PC-9 (cell line): Measurements from ENCODE around the gene ITGB5. TPM values are rescaled to one million over a fixed set of nuclear protein-coding genes. Genes with fewer than 3 reads are reported as not detected.

Source experiments
- BruUV-seq: library from RNA; stranded (reverse); fragments of 400-500 nt; replicated peaks from 2 replicates; lab custom pipeline; 2021; lab: Mats Ljungman, UMichigan
- CTCF ChIA-PET: fragments of 300-600 bp; sonication (Branson Sonifier 250); formaldehyde crosslinking; loops from one replicate; lab custom pipeline; 2022; ENCODE audit warnings: antibody characterized with exemption; lab: Charles Lee
- POLR2A ChIA-PET: fragments of 300-600 bp; sonication (Branson Sonifier 250); formaldehyde crosslinking; loops from one replicate; lab custom pipeline; 2022; ENCODE audit warnings: antibody characterized with exemption; ENCODE audit not compliant: unreplicated experiment; lab: Charles Lee
- DNase-seq, 2 experiments: peaks; one replicate each; pipeline versions ENCODE4 v3.0.0 to v3.0.0-alpha.2; 2015 to 2022; ENCODE audit warnings: mixed read lengths in 1 of 2
- H2AFZ ChIP-seq: fragments of 200-600 bp; sonication (generic); 2 replicates; pipeline ENCODE4 v1.8.1; 2017; ENCODE audit warnings: antibody characterized with exemption
- H3F3A ChIP-seq: fragments of 200-600 bp; sonication (generic); 2 replicates; pipeline ENCODE4 v1.8.1; 2017; ENCODE audit warnings: antibody characterized with exemption, mild to moderate bottlenecking, low read depth; ENCODE audit not compliant: insufficient read depth
- H3K27ac ChIP-seq: fragments of 200-600 bp; sonication (generic); 2 replicates; pipeline ENCODE4 v1.6.1; 2016; ENCODE audit warnings: mixed run types
- H3K27me3 ChIP-seq: fragments of 200-600 bp; sonication (generic); 2 replicates; pipeline ENCODE4 v1.6.1; 2016; ENCODE audit warnings: low read depth, mixed run types; ENCODE audit not compliant: insufficient read depth
- H3K36me3 ChIP-seq: fragments of 200-600 bp; sonication (generic); 2 replicates; pipeline ENCODE4 v1.6.1; 2016; ENCODE audit warnings: low read depth, mixed run types
- H3K4me1 ChIP-seq: fragments of 200-600 bp; sonication (generic); replicated peaks from 2 replicates; pipeline ENCODE4 v1.6.1; 2016; ENCODE audit warnings: mixed run types; ENCODE audit not compliant: insufficient read depth
- H3K4me2 ChIP-seq: fragments of 200-600 bp; sonication (generic); 2 replicates; pipeline ENCODE4 v1.6.1; 2017; ENCODE audit warnings: mixed run types
- H3K4me3 ChIP-seq: fragments of 200-600 bp; sonication (generic); 2 replicates; pipeline ENCODE4 v1.6.1; 2016; ENCODE audit warnings: mixed run types
- H3K79me2 ChIP-seq: fragments of 200-600 bp; sonication (generic); 2 replicates; pipeline ENCODE4 v1.6.1; 2017; ENCODE audit warnings: low read depth, mixed run types
- H3K9me2 ChIP-seq: fragments of 200-600 bp; sonication (generic); 2 replicates; pipeline ENCODE4 v1.8.1; 2017; ENCODE audit warnings: mild to moderate bottlenecking; ENCODE audit not compliant: insufficient read depth
- H3K9me3 ChIP-seq: fragments of 200-600 bp; sonication (generic); 2 replicates; pipeline ENCODE4 v1.8.1; 2016; ENCODE audit warnings: low read depth; ENCODE audit not compliant: insufficient read depth
- H4K20me1 ChIP-seq: fragments of 200-600 bp; sonication (generic); 2 replicates; pipeline ENCODE4 v1.8.1; 2017; ENCODE audit not compliant: insufficient read depth
- EZH2 ChIP-seq: fragments of 200-600 bp; sonication (generic); IDR thresholded peaks from 2 replicates; pipeline ENCODE4 v1.8.0; 2017; ENCODE audit warnings: antibody characterized with exemption, low read depth
- intact Hi-C: fragments of 100-400 bp; cut with micrococcal nuclease; formaldehyde crosslinking; loops from one replicate; pipeline ENCODE4 v1.10.0; 2022; ENCODE audit not compliant: unreplicated experiment
- total RNA-seq: library from RNA; stranded (reverse); gene quantifications from 2 replicates; pipeline ENCODE4 v1.2.3, GENCODE V29; 2021
- TF ChIP-seq, protein P1 (sequence below): fragments of 200-600 bp; sonication (generic); conservative IDR thresholded peaks from 2 replicates; pipeline ENCODE4 v1.6.1; 2017; ENCODE audit warnings: mixed run types, antibody characterized with exemption, mild to moderate bottlenecking, moderate library complexity

The ITGB5 gene
- total RNA-seq, 1 experiment from 2014 or later: 226 TPM

DNA sequence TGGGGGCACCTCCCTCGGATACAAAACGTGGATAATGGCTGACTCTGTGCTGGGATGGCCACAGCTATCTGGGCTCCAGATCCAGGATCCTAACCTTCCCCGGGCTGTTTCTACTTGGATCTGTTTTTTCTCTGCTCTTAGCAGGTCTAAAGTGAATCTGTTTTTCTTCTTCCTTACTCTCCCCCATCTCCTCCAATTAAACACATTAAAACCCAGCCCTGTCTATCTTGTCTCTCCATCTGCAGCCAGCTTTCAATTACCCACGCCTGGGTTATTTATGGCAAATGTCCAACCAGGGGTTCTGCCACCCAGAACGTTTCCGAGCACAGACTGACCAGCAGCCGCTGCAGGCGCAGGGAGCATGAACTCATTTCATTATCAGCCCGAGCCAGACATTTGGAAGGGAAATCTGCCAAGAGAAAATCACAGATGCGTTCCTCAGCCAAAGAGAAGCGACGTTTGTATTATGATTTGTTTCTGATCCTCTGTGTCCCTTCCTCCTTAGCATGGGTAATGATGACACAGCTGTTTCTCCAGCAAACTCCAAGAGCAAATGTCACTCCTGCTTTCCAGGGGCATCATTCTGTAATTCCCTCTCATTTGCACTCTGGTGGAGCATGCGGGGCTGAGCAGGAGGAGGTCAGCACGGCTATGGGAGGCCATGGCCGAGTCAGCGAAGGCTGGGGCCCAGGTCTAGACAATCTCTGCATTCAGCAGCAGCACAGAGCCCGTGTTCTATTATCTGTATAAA, 114.9 kb downstream of the ITGB5 start:
- BruUV-seq: no TSS peak
- Histone ChIP-seq H3K4me3 (no peak overlapping the region), H3K27ac (no peak overlapping the region), H3K9me2 (no peaks in the 10 kb centered on the region), H3K36me3 (no peaks in the 10 kb centered on the region), H3F3A (no peaks in the 10 kb centered on the region), H3K27me3 (no peaks in the 10 kb centered on the region), H3K4me2 (no peak overlapping the region), H3K79me2 (no peaks in the 10 kb centered on the region), H3K9me3 (no peaks in the 10 kb centered on the region), H2AFZ (no peak overlapping the region), H3K4me1 (peaks cover 5% of the 10 kb centered on the region; the same call in 1 of the 2 replicates), H4K20me1 (no peaks in the 10 kb centered on the region)
- ChIA-PET POLR2A (no interaction called here), CTCF (interaction anchor here (0.6 kb wide), 1 partner anchor 213 kb away, joined by 3 read pairs; no protein-coding TSS in a partner anchor)
- DNase-seq: no peak
- TF ChIP-seq EZH2: no peak
- TF ChIP-seq, protein P1, sequence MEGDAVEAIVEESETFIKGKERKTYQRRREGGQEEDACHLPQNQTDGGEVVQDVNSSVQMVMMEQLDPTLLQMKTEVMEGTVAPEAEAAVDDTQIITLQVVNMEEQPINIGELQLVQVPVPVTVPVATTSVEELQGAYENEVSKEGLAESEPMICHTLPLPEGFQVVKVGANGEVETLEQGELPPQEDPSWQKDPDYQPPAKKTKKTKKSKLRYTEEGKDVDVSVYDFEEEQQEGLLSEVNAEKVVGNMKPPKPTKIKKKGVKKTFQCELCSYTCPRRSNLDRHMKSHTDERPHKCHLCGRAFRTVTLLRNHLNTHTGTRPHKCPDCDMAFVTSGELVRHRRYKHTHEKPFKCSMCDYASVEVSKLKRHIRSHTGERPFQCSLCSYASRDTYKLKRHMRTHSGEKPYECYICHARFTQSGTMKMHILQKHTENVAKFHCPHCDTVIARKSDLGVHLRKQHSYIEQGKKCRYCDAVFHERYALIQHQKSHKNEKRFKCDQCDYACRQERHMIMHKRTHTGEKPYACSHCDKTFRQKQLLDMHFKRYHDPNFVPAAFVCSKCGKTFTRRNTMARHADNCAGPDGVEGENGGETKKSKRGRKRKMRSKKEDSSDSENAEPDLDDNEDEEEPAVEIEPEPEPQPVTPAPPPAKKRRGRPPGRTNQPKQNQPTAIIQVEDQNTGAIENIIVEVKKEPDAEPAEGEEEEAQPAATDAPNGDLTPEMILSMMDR: no peak
- intact Hi-C loops: no loop called here

DNA sequence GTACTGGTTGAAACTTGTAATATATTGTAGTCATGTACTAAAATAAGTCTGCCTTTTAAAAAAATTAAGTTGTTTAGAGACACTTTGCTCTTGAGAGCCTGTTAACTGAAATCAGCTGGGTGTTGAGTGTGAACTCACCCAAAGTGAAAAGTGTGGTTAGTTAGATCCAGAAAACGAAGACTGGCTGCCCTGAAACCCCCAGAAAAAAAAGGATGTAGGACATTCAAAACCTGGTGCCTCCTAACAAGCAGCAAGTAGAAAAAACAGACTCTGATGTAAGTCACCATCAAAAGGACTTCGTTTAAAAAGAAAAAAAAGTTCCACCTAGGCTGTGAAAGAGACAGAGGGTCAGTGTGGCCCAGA, 116.1 kb downstream of the ITGB5 start:
- no peaks in the 10 kb centered on the region for H3K27me3 ChIP-seq
- H2AFZ ChIP-seq: no peak overlapping the region
- intact Hi-C loops: no loop called here
- no peaks in the 10 kb centered on the region for H3F3A ChIP-seq
- no peak overlapping the region for H3K27ac ChIP-seq
- no peaks in the 10 kb centered on the region for H3K36me3 ChIP-seq
- no peaks in the 10 kb centered on the region for H3K9me2 ChIP-seq
- ChIA-PET CTCF (interaction anchor here (0.6 kb wide), 1 partner anchor 129 kb away, joined by 5 read pairs; no protein-coding TSS in a partner anchor), POLR2A (interaction anchor here (0.6 kb wide), 1 partner anchor 620 kb away, joined by 15 read pairs; no protein-coding TSS in a partner anchor)
- no peak for DNase-seq
- peaks cover 5% of the 10 kb centered on the region; the same call in 1 of the 2 replicates for H3K4me1 ChIP-seq
- TF ChIP-seq, protein P1: no peak
- no peak for TF ChIP-seq EZH2
- no TSS peak for BruUV-seq
- H3K79me2 ChIP-seq: no peaks in the 10 kb centered on the region
- no peaks in the 10 kb centered on the region for H3K9me3 ChIP-seq
- H3K4me3 ChIP-seq: no peak overlapping the region
- H3K4me2 ChIP-seq: no peak overlapping the region
- H4K20me1 ChIP-seq: no peaks in the 10 kb centered on the region

DNA sequence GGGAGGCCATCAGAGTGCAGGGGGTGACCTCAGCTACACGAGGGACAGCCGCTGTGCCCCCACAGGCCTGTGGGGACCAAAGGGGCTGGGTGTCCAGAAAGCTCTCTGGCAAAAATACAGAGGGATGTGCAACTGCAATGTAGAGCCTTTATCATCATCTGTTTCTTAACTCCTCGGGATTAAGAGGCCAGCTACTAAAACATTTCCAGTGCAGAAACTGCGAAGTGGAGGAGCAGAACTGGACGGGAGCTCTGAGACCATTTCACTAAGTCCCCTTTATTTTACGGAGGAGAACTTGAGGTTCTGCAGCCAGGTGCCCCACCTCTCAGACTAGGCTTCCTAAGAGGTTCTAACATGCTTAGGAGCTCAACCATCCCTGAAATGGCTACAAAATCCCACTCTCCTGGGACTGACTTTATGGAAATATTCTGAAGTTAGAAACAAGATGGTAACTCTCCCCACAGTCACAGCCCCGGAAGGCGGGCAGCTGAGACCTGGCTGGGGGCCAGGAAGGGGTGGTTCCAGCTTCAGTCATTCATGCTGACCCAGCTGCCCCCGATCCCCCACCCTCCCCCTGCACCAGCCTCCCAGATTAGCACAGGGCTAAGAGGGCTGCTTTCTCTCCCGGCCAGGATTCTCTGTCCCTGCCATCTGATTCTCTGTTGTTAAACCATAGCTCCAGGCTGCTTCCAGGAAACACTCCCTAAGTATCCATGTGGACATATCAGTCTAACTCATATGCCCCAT, 116.7 kb downstream of the ITGB5 start:
- H3K36me3 ChIP-seq: no peaks in the 10 kb centered on the region
- intact Hi-C loops: no loop called here
- H3K27ac ChIP-seq: no peak overlapping the region

More for the DNA sequence above, 116.7 kb downstream of the ITGB5 start:
- Histone ChIP-seq H3K27me3 (no peaks in the 10 kb centered on the region), H3K79me2 (no peaks in the 10 kb centered on the region), H3K9me3 (no peaks in the 10 kb centered on the region), H3K9me2 (no peaks in the 10 kb centered on the region), H3K4me3 (no peak overlapping the region), H2AFZ (no peak overlapping the region), H3K4me2 (no peak overlapping the region), H4K20me1 (no peaks in the 10 kb centered on the region), H3K4me1 (peaks cover 5% of the 10 kb centered on the region; the same call in 1 of the 2 replicates), H3F3A (no peaks in the 10 kb centered on the region)
- no peak for TF ChIP-seq EZH2
- TF ChIP-seq, protein P1: no peak
- CTCF ChIA-PET: interaction anchor here (0.6 kb wide), 1 partner anchor 129 kb away, joined by 5 read pairs; no protein-coding TSS in a partner anchor
- BruUV-seq: no TSS peak
- DNase-seq: no peak
- POLR2A ChIA-PET: interaction anchor here (0.6 kb wide), 2 partner anchors 326 to 620 kb away, joined by 10 to 15 read pairs; no protein-coding TSS in a partner anchor
